ENCODE data around the gene ZBTB20.
"Not testable (repeated sequence)": the region's sequence is repeated elsewhere in the genome, so short reads cannot be mapped to it uniquely, and the experiment has no call there.

ZBTB20 gene

GRCh38 chr3:115147329-115148141 is 447 bp upstream of the ZBTB20 start:
- peak; percentile 100 for DNase-seq (ENCODE audit: low read depth)

DNA sequence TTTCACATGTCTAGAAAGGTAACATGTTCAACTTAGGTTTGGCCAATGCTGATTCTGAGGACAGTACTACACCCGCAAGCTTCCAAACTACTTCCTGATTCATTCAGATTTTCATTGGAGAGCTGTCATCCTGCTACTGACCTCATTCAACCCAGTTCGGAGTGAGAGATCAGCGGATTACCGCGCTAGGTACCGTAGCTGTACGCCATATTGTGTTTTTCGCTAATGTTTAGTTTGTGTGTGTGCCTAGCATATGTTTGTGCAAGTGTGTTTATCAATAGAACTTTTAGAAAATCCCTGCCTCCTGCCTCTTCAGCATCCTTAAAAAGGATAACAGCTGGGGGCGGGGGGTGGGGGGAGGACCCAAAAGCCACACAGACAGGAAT is 1.1 kb downstream of the ZBTB20 start:
- DNase-seq (ENCODE audit: low read depth): peak; percentile 68

GRCh38 chr3:115141033-115141757 is 5.9 kb downstream of the ZBTB20 start:
- no peak for DNase-seq (ENCODE audit: low read depth)

- no peak for DNase-seq (ENCODE audit: low read depth)
Measured at GRCh38 chr3:115139072-115139471, 8.0 kb downstream of the ZBTB20 start.

GRCh38 chr3:115134648-115135347 is 12.3 kb downstream of the ZBTB20 start:
- no peak for DNase-seq (ENCODE audit: low read depth)

DNA sequence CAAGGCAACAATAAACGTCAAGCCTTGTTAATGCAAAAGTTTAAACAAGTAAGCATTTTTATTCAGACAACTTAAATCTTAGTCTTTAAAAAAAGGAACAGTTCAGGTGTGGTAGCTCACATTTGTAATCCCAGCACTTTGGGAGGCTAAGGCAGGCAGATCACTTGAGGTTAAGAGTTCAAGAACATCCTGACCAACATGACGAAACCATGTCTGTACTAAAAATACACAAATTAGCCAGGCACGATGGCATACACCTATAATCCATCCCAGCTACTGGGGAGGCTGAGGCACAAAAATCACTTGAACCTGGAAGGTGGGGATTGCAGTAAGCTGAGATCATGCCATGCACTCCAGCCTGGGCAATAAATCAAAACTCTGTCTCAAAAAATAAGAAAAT is 19.9 kb downstream of the ZBTB20 start:
- DNase-seq (ENCODE audit: low read depth): no peak

DNA sequence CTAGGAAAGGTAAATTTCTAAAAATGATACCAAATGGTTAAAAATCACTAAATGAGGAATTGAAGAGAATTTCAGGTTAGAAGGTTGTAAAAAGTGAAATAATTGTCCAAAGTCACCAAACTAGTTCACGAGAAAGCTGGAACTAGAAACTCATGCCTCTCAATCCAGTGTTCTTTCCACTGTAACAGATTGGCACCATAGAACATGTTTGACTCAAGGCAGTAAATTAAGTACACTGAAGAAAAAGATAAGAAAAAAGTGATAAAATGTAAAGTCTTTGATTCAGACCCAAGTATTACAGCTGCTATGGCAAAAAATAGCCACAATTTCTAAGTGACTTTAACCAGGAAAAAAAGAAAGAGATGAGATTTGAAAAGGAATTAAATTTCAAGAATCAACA is 26.5 kb downstream of the ZBTB20 start:
- DNase-seq (ENCODE audit: low read depth): no peak

DNA sequence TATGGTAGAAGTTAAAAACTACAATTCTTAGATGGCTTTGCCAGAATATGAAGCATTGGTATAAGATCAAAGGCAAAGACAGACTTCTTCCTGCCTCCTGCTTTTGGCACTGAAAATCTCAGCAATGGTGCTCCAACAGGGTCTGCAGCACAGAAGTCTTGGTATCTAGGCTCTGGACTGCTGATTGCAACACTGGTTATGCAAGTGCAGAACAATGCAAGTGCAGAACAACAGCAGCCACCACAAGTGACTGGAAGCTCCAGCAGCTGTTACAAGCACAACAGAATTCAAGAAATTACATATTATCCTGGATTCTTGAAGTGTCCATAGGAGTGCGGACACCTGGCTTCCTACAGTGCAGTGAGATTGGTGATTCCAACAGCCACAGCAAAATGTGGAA is 33.7 kb downstream of the ZBTB20 start:
- DNase-seq (ENCODE audit: low read depth): no peak

- DNase-seq (ENCODE audit: low read depth): no peak
Measured at GRCh38 chr3:115111632-115112031, 35.5 kb downstream of the ZBTB20 start.

DNA sequence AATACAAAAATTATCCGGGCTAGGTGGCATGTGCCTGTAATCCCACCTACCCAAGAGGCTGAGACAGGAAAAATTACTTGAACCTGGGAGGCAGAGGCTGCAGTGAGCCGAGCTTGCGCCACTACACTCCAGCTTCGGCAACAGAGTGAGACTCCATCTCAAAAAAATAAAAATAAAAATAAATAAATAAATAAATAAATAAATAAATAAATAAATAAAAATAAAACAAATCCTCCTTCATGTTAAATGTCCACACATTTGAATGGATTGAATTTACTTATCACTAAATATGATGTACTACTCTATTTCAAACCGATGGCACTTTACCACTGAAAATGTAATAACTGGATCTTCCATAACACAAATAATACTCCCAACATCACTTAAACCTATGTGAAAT is 36.3 kb downstream of the ZBTB20 start:
- DNase-seq (ENCODE audit: low read depth): no peak

GRCh38 chr3:115110066-115110465 is 37.0 kb downstream of the ZBTB20 start:
- not testable (repeated sequence) for DNase-seq (ENCODE audit: low read depth)

DNA sequence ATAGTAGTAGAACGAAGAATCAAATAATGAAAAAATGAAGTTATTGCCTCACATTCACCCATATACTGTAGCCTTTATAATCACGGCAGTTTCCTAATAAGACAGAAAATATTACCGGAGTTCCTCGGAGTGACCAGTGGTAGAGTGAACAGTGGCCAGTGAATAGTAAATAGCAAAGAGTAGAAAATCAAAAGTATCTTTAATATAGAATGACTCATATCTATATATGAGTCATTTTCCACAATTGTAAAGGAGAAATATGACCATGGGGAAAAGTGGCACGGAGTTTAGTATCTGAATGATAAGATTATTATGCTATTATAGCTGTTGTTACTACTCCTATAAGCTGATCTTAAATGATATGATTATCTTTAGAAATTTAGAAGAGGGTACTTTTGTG is 38.5 kb downstream of the ZBTB20 start:
- DNase-seq (ENCODE audit: low read depth): no peak

GRCh38 chr3:115102046-115102445 is 45.0 kb downstream of the ZBTB20 start:
- DNase-seq (ENCODE audit: low read depth): no peak

DNA sequence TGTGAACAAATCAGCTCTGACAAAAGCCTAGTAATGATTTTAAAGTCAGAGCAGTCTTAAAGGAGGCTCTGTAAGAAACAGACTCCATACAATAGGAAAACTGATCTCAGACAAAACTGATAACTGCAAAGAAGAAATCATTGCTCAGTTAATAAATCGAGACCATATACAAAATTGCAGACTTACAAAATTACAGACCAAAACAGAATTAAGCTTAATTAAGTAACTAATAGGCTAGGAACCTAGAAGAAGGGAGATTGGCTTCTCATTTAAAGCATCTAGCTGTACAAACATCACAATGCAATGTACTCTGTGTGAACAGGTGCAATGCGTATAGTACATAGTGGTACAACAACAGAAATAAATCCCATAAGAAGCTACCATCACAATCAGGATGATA is 46.3 kb downstream of the ZBTB20 start:
- DNase-seq (ENCODE audit: low read depth): no peak

- DNase-seq (ENCODE audit: low read depth): peak; percentile 40
Measured at GRCh38 chr3:115099986-115100571, 47.0 kb downstream of the ZBTB20 start.

DNA sequence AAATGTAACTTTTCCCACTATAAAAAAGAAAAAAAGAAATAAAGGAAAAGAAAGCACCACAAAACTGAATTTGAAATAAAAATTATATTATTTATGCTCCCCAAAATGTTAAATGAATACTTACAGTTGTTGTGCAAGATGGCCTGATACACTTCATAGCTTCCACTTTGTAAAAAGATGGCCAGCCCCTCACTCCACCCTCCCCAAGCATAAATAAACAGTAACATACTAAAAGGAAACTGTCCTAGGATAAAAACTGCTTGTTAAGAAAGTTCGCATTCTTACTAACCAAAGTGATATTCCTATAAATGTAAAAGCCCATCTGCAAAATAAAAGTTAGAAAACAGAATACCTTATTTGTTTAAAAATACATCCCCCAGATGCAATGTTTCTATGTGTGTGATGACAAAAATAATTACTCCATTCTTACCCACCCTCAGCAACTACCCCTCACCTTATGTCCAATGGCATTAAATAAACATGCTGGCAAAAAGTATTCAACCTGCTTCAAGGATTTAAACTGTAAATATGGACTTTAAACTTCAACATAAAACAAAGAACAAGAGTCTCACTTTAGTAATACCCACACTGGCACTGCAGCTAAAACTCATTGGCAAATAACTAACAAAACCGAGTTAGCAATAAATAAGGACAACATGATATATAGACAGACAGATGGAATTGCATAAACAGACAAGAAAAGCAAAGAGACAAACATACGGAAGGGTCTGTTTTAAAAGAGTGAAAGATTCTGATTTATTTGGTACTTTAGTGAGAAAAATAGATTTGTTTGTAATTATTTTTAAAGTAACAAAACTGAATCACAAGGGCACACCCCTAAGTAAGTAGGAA is 47.7 kb downstream of the ZBTB20 start:
- DNase-seq (ENCODE audit: low read depth): no peak

DNA sequence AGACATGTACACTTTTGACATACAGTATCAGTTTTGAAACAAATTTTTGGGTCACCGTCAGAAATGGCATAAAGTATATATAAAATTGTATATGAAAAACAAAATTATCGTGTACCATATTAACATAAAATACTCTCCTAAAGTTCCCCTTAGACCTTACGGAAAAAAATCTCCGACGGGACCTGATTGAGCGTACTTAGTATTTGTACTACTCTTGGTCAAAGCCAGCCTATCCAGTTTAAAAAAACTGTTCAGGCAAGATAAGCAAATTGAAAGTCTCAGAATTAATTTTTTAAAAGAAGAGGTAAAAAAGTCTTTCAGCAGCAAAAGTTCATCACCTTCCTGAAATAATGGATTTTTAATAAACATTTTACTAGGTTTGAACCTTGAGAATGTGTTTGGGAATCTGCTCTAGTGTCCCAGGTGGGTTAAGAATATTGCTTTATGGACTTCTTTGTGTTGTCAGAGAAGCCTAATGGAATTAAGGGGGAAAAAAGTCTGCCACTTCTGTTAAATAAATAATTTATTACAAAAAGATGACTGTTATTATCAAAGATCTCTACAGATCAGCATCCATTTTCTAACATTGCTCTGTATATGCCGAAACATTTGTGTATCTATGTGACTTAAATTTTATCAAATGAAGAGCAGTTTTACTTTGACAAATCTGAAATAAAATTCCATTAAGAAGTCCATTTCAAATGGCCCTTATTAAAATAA is 48.6 kb downstream of the ZBTB20 start:
- no peak for DNase-seq (ENCODE audit: low read depth)

DNA sequence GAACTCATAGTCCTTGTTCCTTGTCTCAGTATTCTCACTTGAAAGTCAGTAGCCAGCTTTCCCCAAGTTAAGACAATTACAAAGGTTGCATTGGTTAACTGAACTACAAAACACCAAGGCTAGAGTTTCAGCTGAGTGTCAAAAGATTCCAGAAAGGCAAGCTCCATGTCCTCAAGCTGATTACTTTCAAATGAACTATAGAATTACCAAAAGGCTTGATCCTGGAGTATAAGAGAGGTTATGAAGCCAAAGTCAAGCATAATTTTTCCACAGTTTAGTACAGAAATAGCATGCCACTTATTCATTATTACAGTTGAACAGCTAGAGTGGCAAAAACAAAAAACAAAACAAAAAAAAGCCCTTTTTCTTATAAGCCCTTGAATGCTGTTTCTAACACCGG is 51.9 kb downstream of the ZBTB20 start:
- DNase-seq (ENCODE audit: low read depth): no peak

DNA sequence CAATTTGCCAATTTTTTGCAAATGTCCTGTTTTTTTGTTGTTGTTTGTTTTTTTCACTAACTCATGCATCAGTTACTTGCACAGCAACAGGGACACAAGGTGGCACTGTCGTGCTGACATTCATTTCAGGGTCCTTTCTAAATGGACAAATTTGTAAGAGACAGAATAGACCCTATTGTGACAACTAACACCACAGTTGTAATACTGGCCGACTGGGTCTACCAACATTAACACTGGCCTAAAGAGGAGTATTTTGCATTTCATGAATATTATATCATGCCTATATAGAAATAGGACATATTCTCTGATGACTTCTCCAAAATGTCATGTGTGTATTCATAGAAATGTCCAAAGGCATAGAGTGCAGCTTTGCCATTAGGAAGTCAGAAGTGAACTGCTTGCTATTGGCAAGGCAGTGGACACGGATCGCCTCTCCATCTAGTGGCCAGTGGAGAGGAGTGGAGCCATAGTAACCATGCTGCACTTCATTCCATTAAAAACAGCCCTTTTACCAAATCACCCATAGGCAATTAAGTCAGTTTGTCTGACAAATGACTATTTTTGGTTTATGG is 54.8 kb downstream of the ZBTB20 start:
- peak; percentile 57 for DNase-seq (ENCODE audit: low read depth)

DNA sequence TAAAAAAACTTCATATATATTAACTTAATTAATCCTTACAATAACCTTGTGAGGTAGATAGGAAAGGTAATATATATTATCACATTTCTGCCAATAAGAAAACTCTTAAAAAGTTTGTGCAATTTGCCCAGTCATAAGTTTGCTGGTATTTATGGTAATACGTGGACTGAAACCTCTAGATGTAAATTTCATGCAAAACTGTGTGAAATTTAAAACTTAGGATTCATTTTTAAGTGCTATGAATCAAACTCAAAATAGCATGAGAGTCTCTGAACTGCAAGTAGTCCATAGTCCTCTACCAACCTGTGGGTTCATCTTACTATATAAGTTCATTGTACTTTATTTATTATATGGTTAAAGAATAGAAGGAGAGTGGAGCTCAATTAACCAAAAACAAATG is 56.4 kb downstream of the ZBTB20 start:
- DNase-seq (ENCODE audit: low read depth): no peak

GRCh38 chr3:115089481-115089880 is 57.6 kb downstream of the ZBTB20 start:
- no peak for DNase-seq (ENCODE audit: low read depth)

Measured in fibroblast of the conjunctiva (primary cell).